Measurements from ENCODE around the gene CENATAC. TPM values are rescaled to one million over a fixed set of nuclear protein-coding genes. Genes with fewer than 3 reads are reported as not detected.
A peak's percentile ranks its signal among the peaks of the same experiment; 100 is the strongest.

CENATAC gene
- total and polyA plus RNA-seq, 2 donors (not counting 1 experiment from before 2014, with no cell fraction given): 50.1 to 122 TPM

GRCh38 chr11:118956094-118956846 is 41.7 kb upstream of the CENATAC start, which contains the start of gene UPK2:
Gene UPK2, plus strand, starts transcription at chr11:118956298. Its CDS starts 53 bp downstream, at chr11:118956351.
- Histone ChIP-seq H3K4me3 (ENCODE audit: control extremely low read depth in 1 of 5, extremely low read depth in 1 of 5, insufficient read depth in 1 of 5, low read depth in 2 of 5, low read length in 4 of 5) (no peak within 1 kb of the TSS), H3K9ac (ENCODE audit: low read length) (no peak within 1 kb of the TSS), H3K27me3 (replicated peaks in 1 of 4; ENCODE audit: control extremely low read depth in 1 of 4, control insufficient read depth in 3 of 4, insufficient read depth in 4 of 4, low read length in 3 of 4) (peaks cover 0 to 13% (median 0%) of the 10 kb centered on the region in 4 experiments), H3K9me3 (ENCODE audit: control extremely low read depth in 1 of 3, control insufficient read depth in 2 of 3, insufficient read depth in 1 of 3, low read length in 2 of 3) (no peaks in the 10 kb centered on the region), H3K4me1 (ENCODE audit: control insufficient read depth in 2 of 2, insufficient read depth in 2 of 2, low read length in 2 of 2) (peaks cover 0 to 6% of the 10 kb centered on the region in 2 donors), H4K20me1 (ENCODE audit: control insufficient read depth, insufficient read depth, low read length, poor library complexity, severe bottlenecking) (no peaks in the 10 kb centered on the region), H2AFZ (ENCODE audit: insufficient read depth, low read depth, low read length, poor library complexity, severe bottlenecking) (no peak within 1 kb of the TSS), H3K79me2 (ENCODE audit: control insufficient read depth, insufficient read depth, low read length) (peaks cover 9% of the 10 kb centered on the region), H3K27ac (ENCODE audit: low read length in 2 of 2) (no peak within 1 kb of the TSS), H3K36me3 (replicated peaks in 1 of 2; ENCODE audit: control extremely low read depth in 1 of 2, control insufficient read depth in 1 of 2, extremely low read depth in 1 of 2, insufficient read depth in 2 of 2, low read length in 1 of 2) (no peaks in the 10 kb centered on the region), H3K4me2 (replicated peaks; ENCODE audit: low read depth, low read length, poor library complexity, severe bottlenecking) (peak within 1 kb of the TSS; percentile 44)
- POLR2A ChIA-PET: interaction anchor here (0.6 kb wide), 1 partner anchor 240 kb away, joined by 3 read pairs; no protein-coding TSS in a partner anchor
- H3K27ac Mint-ChIP-seq: peak within 1 kb of the TSS; percentile 53
- intact Hi-C loops (cut with micrococcal nuclease): loop anchor here (1.0 kb wide), 2 partner anchors 26 to 297 kb away; no protein-coding TSS in a partner anchor
- peaks cover 5% of the 10 kb centered on the region for H3K4me1 Mint-ChIP-seq
- no peaks in the 10 kb centered on the region for H3K9me3 Mint-ChIP-seq (ENCODE audit: insufficient read depth)
- peak; percentile 89 for DNase-seq
- TF ChIP-seq EZH2 (IDR thresholded peaks at IDR 0.05; ENCODE audit: borderline replicate concordance, insufficient read depth, low read depth, low read length, poor library complexity, severe bottlenecking) (no peak), CTCF (IDR thresholded peaks at IDR 0.05) (peak; percentile 94)
- no peak within 1 kb of the TSS for H3K4me3 Mint-ChIP-seq
- peak; percentile 99 for ATAC-seq (ENCODE audit: low read depth)
- WGBS (ENCODE audit: insufficient coverage): 13% methylated on average over 7 of the region's 7 CpGs
- H3K27me3 Mint-ChIP-seq: peaks cover 22% of the 10 kb centered on the region
- CTCF ChIA-PET: interaction anchor here (0.7 to 4.7 kb wide), 20 partner anchors 12 to 321 kb away, joined by 3 to 52 read pairs (median 4); partner anchors contain the start of genes BCL9L, DDX6 and VPS11

Data from B cell (primary cell).